Skin of body (tissue), 2 donors: Measurements from ENCODE around the gene SLC10A1. TPM values are rescaled to one million over a fixed set of nuclear protein-coding genes. Genes with fewer than 3 reads are reported as not detected.
A peak's percentile ranks its signal among the peaks of the same experiment; 100 is the strongest.
"Not testable (repeated sequence)": the region's sequence is repeated elsewhere in the genome, so short reads cannot be mapped to it uniquely, and the experiment has no call there.

Source experiments
- DNase-seq: peaks from one replicate; lab custom pipeline; 2025; lab: John Stamatoyannopoulos, UW
- total RNA-seq: library from RNA; depleted of rRNA; stranded (reverse); fragments of >200 nt; gene quantifications from one replicate; pipeline ENCODE4 v1.2.3, GENCODE V29; 2014

SLC10A1 gene
- total RNA-seq, 1 donor from 2014 or later: not detected

GRCh38 chr14:69770559-69770958 is 26.5 kb downstream of the SLC10A1 start:
- no peak for DNase-seq

GRCh38 chr14:69769623-69770022 is 27.4 kb downstream of the SLC10A1 start:
- no peak for DNase-seq

- no peak for DNase-seq
These were observed 28.2 kb downstream of the SLC10A1 start for GRCh38 chr14:69768873-69769272.

- peak; percentile 87 for DNase-seq
These were observed 29.6 kb downstream of the SLC10A1 start for GRCh38 chr14:69767369-69767999.

GRCh38 chr14:69766984-69767368 is 30.1 kb downstream of the SLC10A1 start, which contains the start of gene SRSF5:
SRSF5 (plus strand) TSS chr14:69767142; CDS start chr14:69768157, 1,015 bp downstream.
- DNase-seq: peak; percentile 97

- DNase-seq: no peak
These were observed 33.1 kb downstream of the SLC10A1 start for GRCh38 chr14:69763761-69764510.

- DNase-seq: no peak
These were observed 36.2 kb downstream of the SLC10A1 start for GRCh38 chr14:69760810-69761209.

- no peak for DNase-seq
These were observed 40.7 kb downstream of the SLC10A1 start for GRCh38 chr14:69756298-69756697.

GRCh38 chr14:69755784-69756183 is 41.3 kb downstream of the SLC10A1 start:
- no peak for DNase-seq

GRCh38 chr14:69755296-69755695 is 41.7 kb downstream of the SLC10A1 start:
- no peak for DNase-seq

- DNase-seq: no peak
These were observed 42.6 kb downstream of the SLC10A1 start for GRCh38 chr14:69754487-69754886.

GRCh38 chr14:69753860-69754259 is 43.2 kb downstream of the SLC10A1 start:
- DNase-seq: no peak

GRCh38 chr14:69752773-69753172 is 44.3 kb downstream of the SLC10A1 start:
- no peak for DNase-seq

- DNase-seq: no peak
These were observed 46.5 kb downstream of the SLC10A1 start for GRCh38 chr14:69750495-69750894.

- DNase-seq: no peak
These were observed 47.1 kb downstream of the SLC10A1 start for GRCh38 chr14:69749956-69750355.

GRCh38 chr14:69741055-69741454 is 56.0 kb downstream of the SLC10A1 start:
- no peak for DNase-seq

GRCh38 chr14:69736405-69736804 is 60.6 kb downstream of the SLC10A1 start:
- not testable (repeated sequence) for DNase-seq

GRCh38 chr14:69731919-69732598 is 65.0 kb downstream of the SLC10A1 start:
- not testable (repeated sequence) for DNase-seq

- no peak for DNase-seq
These were observed 69.2 kb downstream of the SLC10A1 start for GRCh38 chr14:69727860-69728259.

- DNase-seq: peak; percentile 35
These were observed 70.1 kb downstream of the SLC10A1 start for GRCh38 chr14:69726761-69727511.
